Measurements from ENCODE around the gene ECHS1.

The ECHS1 gene

DNA sequence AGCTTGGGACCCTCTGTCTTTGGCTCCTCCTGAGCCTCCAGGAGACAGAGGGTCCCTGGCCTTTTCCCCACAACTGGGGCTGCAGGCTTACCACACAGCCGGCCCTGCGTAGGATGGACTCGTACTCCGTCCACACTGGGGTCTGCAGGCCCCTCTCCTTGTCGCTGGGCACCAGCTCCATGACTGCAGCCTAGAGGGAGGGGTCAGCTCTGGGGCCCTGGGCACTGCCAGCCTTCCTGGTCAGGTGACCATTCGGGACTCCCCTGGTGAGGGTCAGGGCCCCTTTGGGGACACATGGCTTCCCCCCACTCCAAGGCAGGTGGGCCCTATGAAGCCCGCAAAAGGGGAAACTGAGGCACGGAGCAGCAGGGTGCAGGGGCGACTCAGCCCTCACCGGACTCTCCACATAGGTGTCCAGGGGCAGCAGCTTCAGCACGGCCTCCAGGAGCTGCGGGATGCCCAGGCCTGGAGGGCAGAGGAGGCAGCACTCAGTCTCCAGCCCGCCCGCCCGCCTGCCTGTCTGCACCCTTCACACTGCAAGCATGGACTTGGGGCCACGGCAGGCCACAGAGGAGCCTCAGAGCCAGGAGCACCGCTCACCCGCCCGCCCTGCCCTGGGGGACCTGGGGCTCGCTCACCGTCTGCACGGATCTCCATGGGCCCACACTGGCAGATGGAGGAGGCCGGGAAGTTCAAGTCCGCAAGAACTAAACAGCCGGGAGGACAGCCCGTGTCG lies 16.4 kb downstream of the ECHS1 start:
- no peak for DNase-seq

DNA sequence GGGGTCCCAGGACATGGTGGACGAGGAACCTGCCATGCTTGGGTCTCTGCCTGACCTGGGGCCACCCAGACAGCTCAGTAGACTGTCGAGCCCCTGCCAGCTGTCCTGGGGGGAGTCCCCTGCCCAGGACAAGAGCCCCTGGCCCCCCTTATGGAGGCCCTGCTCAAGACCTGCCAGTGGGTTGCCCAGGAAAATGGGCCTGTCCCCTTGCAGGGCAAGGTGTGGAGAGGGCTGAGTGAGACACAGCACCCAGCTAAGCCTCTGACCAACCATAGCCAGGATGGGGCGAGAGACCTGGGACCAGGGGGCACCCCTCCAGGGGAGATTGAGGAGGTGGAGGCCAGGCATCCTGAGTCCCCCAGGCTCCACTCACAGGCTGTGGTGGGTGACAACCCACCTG lies 17.2 kb downstream of the ECHS1 start:
- no peak for DNase-seq

DNA sequence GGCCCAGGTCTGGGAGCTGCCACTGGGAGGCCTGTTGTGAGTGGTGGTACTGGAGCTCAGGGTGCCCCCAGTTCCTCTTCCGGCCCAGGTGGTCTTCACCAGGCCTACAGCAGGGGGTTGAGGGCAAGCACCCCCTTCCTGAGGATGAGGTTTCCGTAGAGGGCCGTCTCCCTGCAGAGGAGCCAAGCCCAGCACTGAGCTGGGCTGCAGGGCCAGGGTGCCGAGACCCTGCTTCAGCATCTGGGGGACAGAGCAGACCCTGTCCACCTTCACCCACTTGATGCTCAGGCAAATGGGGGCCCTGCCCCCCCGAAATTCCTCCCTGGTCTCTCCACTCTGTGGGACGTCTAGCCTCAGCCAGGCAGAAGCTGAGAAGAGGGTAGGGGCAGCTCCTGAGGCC lies 17.9 kb downstream of the ECHS1 start:
- no peak for DNase-seq

DNA sequence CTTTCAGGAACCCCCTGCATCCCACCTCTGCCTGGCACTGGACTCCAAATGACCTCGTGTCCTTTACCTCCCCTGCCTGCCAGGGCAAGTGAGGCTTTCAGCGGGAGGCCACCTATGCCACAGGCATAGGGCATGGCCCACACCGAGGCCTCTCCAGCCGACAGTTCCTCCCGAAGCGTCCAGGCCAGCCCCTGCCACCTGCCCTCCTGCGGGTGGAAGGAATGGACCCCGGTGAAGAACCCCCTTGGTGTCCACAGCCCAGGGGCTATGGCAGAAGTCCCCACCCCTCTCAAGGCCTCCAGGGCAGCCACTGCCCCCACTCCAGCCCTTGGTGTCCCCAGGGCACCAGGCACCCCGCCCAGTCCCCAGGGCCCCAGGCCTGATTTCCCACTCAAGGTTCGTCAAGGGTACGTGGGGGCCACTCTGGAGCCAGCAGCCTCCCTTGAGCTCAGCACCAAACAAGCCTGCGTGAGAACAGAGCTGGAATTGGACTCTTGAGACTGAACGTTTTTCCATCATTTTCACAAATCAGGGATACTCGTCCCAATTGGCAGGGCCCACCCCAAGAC lies 18.4 kb downstream of the ECHS1 start:
- DNase-seq: no peak

DNA sequence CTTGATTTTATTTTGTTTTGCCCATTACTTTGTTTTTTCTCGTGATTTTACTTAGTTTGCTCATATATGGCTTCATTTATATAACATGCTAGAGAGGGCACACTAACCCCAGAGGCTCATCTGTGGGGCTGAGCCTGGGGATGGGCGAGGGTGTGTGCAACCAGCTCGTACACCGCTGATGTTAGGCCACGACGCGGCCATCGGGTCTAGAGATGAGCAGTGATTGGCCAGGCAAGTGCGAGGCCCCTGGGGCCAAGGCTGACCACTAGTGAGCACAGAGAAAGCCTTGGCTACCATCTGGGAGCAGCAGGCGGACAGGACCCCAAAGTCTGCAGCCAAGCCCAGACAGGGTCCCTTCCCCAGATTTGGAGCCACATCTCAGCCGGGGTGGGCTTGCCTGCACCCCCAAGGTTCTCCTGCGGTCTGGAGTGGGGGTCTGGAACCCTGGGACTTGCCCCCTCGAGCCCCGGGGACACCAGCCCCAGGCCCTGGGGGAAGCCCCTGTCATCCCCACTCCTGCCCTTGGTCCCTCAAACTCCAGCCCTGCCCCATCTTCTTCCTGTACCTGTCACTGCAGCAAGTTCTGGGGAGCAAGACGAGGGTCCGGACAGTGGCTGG lies 19.1 kb downstream of the ECHS1 start:
- DNase-seq: no peak

DNA sequence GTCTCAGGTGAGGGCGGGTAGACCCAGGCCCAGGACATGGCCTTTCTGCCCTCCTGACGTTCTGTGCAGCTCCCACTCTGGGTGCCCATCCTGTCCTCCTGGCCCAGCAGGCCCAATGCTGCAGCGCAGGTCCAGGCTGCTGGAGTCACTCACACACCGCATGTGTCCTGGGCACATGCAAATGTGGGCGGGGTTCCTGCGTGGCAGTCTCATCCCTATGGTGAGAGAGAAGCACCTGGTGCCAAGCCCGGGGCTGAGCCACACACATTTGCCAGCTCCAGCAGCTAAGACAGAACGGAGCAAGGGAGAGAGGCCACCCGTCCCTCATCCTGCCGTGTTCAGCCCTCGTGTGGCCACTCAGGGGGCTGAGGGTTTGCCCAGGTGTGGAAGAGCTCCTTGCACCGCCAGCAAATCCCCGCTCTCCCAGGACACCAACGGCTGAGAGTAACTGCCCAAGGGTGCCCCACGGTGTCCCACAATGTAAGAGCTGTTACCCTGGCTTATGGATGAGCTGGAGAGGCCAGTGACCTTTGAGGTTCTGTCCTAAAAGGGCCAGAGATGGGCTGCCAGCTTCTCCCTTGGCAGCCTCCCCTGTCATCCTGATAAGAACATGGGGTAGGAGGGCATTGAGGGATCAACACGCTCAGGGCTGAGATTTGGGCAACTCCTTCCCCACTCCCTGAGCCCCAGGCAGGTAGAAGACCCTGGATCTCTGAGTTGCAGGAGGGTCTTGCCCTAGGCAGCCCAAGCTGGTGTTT lies 19.8 kb downstream of the ECHS1 start:
- DNase-seq: no peak

DNA sequence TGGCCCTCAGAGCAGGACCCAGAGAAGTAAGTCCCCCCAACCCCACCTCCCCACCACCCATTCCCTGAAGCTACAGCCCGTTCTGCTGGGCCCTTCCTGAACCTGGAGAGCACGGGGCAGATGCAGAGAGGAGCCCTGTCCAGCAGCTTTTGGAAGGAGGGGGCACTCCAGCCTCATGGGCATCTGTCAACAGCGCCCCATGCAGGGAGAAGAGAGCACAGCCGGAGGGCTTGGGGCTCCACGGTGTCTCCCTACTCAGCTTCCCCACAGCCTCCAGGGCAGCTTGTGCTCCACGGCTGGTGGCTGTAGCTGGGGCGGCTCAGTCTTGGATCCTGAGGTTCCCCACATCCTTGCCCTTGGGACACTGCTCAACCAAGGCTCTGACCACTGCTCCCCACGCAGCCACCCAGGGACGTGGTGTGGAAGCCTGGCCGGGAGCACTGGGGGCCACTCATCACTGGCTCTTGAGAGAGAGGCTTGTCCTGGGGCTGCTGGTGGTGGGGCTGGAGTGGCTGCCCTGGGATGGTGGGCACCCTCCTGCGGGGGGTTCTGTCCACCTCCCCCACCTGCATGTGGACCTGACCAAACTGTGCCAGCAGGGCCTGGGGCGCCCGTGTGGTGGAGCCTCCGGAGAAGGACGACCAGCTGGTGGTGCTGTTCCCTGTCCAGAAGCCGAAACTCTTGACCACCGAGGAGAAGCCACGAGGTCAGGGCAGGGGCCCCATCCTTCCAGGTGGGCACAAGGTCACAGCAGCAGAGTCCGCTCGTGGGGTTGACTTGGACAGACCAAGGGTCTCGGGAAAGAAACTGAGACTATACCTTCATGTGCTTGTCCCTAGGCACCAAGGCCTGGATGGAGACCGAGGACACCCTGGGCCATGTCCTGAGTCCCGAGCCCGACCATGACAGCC lies 21.5 kb downstream of the ECHS1 start:
- DNase-seq: no peak

DNA sequence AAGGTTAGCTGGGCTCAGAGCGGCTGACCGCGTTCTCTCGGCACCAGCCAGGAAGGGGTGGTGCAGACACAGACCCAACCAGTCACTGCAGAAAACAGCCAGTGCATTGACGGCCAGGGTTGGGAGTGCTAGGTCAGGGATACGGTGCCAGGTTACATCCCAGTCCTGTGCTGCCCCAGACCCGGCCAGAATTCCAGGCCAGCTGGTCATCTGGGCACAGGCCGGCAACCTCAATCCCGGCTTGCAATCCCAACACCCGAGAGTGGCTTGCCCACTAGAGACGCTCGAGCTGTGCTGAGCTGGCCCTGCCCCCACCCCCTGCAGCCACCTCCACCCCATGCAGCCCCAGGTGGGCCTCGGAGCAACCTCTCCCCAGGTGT lies 22.2 kb downstream of the ECHS1 start:
- no peak for DNase-seq

DNA sequence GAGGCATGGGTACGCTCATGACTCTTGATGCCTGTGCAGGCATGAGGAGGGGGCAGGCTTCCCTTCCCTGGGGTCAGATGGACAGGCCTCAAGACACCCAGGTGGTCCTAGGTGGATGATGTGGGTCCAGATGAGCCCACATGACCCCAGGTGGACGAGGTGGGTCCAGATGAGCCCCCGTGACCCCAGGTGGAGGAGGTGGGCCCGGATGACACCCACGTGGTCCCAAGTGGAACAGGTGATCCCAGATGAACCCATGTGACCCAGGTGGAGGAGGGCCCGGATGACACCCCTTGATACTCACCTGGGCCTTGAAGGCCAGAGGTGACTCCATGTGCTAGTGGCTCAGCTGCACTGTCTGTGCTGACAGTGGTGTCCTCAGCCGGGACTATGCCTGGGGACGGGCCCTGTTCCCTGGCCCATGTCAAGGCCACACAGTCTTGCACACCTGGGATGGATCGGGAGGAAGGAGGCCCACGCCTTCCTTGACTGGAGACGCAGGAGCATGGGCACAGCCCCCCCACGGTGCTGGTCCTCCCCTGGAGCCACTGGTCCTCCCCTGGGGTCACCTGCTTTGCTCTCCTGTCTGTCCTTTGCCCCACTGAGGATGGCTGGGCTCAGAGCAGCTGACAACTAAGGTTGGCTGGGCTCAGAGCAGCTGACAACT lies 22.7 kb downstream of the ECHS1 start:
- no peak for DNase-seq

DNA sequence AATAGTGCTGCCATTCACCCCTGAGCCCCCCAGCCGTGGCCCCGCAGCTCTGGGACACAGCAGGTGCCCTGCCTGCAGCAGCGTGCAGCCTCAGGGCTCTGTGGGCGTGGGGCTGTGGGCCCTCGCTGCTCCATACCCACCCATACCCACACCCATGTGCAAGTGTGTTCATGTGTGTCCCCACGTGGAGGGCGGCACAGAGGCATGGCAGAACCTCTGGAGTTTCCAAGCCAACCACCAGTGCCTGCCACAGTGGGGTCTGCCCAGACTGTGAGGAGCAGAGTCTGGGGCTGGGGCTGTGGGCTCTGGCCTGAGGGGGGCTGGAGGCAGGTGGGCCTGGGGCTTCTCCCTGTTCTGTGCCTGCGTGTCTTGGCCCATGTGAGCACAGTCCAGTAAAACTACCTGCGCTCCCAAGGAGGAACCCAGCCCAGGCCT lies 23.6 kb downstream of the ECHS1 start:
- no peak for DNase-seq

DNA sequence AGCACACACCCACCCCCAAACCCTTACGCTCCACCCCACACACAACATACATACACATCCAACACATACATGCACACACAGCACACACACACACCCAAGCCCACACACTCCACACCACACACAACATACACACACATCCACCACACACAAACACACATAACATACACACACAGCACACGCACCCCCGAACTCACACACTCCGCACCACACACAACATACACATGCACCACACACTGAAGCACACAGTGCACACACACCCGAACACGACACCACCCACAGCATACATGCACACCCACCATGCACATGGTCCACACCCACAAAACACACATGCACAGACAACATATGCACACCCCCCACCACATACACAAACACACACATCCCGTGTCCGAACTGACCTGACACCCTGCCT lies 24.0 kb downstream of the ECHS1 start:
- DNase-seq: no peak

DNA sequence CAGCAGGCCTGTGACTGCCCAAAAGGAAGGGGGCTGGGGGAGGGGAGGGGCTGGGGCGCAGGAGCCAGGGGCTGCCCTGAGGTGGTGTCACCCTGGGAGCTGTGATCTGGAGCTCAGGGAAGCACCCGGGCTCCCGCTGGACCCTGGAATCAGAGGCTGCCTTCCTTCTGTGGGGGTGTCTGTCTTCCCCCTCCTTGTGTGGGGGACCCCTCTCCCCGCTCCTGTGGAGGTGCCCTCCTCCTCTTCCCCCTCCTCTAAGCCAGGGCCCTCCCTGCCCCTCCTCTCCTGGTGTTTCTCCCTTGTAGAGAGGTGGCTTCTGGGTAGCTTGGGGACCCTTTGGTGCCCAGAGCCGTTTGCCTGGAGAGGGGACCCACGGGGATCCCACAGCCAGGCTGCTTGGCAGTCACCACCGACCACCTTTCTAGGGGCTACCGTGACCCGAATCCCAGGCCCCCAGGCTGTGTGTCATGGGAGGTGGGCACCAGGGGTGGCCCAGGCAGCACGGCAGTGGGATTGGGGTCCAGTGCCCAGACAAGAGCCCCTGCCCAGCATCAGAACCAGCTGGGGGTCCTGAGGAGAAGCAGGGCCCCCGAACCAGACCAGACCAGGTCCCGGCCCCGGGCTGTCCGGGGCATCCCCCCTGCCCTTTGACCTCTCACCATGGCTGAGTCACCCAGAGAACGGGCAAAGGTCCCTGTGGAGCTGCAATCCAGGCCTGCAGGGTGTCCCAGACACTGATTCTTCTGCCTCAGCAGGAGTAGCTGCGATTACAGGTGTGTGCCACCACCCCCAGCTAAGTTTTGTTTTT lies 25.2 kb downstream of the ECHS1 start:
- no peak for DNase-seq

DNA sequence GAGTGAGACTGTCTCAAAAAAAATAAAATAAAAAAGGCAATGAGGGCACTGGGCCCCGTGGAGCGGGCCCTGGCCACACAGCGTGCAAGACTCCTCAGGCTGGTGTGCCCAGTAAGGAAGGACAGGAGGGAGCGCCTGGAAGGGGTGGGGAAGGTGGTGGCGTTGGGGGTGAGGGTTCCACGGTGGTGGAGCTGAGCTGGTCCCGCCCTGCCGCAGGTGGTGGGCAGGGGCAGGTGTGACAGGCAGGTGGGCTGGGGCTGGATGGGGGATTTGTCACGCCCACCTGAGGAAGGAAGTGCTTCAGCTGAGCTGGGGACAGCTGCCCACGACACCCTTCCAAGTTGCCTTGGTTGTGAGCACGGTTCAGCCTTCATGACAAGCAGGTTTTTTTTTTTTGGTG lies 26.7 kb downstream of the ECHS1 start:
- no peak for DNase-seq

DNA sequence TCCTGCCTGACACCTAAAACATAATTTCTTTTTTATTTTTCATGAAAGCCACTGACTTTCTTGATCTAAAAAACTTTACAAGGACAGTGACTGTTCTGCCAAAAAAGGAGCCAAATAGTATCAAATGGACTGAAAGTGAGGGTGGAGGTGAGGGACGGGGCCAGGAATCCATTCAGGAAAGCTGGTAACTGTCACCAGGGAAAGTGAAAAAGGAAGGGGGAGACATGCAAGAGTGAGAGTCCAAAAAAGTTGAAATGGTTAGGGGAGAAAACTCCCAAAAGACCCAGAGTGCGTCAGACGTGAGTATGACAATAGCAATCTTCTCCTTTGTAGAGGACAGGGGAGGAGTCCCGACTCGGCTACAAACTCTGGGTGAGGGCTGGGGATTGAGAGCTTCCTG lies 28.9 kb downstream of the ECHS1 start:
- DNase-seq: no peak

DNA sequence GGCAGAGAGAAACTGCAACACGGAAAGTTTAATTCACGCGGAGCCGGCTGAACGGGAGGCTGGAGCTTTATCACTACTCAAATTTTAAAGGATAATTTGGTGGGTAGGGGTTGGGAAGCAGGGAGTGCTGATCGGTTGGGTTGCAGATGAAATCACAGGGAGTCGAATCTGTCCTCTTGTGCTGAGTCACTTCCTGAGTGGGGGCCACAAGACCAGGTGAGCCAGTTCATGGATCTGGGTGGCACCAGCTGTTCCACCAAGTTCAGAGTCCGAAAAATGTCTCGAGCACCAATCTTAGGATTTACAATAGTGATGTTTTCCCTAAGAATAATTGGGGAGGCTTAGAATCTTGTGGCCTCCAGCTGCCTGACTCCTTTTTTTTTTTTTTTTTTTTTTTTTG lies 29.6 kb downstream of the ECHS1 start:
- no peak for DNase-seq

DNA sequence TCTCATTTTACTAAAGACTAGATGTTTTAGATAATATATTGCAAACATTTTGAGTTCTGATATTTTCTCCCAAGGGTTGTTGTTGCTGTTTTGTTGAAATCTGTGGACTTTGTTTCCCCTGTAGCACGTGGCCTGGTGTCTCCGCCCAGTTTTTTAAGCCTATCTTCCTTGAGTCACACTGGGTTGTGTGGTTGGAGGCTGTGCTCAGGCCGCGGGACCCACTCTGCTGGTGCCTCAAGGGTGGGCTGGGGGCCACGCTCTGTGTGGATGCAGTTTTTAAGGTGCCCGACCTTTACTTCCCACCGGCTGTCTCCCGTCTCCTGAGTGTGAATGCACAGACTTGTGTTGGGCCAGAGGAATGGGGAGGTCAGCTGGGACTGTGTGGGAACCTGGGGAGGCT lies 30.2 kb downstream of the ECHS1 start:
- DNase-seq: no peak

DNA sequence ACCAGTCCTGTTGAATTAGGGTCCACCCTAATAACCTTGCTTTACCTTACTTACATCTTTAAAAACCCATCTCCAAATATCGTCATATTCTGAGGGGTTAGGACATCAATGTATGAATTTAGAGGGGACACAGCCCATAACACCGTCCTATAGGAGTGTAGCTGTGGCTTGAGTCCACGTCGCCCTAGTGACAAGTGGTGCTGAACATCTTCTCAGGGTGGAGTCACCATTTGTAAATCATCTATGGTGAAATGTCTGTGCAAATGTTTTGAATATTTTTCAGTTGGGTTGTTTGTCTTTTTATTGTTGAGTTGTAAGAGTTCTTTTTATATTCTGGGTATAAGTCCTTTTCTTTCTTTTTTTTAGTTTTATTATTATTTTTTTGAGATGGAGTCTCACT lies 31.2 kb downstream of the ECHS1 start:
- DNase-seq: no peak

DNA sequence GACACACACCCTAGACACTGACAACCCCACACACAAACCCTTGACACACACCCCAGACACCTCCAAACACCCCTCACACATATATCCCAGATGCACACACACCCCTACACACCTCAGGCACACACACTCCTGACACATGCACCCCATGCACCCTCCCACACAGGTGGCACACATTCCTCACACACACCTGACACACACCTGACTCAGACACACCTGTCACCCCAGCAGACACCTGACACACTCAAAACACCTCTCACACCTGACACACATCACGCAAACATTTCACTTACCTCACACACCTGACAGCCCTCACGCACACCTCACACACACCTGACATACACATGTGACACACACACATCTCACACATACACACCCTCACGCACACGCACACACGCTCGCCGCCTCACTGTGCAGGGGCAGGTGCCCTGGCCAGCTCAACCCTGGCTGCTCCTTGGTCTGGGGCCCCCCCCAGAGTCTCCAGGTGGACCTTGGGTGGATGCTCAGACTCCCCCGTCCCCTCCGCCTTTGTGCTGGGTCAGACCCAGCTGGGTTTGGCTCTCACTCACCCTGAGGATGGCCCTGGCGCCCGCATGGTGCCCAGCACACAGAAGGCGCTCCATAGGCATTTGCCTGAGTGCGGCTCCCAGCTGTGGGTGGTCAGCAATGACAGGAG lies 33.3 kb downstream of the ECHS1 start:
- DNase-seq: no peak

DNA sequence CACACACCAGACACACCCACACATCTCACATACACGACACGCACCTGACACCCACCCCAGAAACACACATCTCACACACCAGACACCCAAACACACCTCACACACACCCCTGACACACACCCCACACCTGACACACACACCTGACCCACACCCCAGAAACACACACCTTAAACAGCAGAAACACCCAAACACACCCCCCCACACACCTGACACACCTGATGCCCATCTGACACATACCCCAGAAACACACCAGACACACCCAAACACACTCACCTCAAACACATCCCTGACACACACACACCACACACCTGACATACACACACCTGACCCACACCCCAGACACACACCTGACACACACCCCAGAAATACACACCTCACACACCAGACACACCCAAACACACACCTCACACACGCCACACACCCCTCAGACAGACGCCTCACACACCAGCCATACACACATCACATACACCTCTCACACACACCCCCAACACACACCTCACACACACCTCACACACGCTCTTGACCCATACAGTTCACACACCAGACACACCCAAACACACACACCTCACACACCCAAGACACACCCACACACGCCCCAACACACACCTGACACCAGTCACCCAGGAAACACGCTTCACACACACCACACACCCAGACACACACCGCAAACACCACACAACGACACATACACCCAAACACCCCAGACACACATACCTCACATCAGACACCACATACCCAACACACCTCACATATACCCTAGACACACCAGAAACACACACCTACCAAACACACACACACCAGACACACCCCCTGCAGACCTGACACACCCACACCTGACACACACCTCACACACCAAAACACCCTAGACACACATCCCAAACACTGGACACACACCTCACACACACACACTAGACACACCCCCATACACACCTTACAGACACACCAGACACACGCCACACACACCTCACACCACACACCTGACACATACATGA lies 34.8 kb downstream of the ECHS1 start:
- no peak for DNase-seq

DNA sequence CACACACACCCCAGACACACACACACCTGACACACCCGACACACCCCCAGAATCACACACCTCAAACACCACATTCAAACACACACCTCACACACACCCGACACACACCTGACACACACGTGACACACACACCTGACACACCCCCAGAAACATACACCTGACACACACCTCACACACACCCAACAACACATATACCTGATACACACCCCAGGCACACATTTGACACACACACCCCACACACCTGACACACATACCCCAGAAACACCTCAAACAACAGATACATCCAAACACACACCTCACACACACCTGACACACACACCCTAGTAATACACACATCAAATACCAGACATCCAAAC lies 35.8 kb downstream of the ECHS1 start:
- DNase-seq: no peak

Data from cortex of kidney (tissue), 1 donor.